HFFc6 (cell line): ENCODE results near the gene PPP4R3A. TPM values are rescaled to one million over a fixed set of nuclear protein-coding genes. Genes with fewer than 3 reads are reported as not detected.
"Not testable (repeated sequence)": the region's sequence is repeated elsewhere in the genome, so short reads cannot be mapped to it uniquely, and the experiment has no call there.

ENCODE experiments used
- DNase-seq: peaks from one replicate; pipeline ENCODE4 v3.0.0-alpha.2; 2018
- H3K27ac Mint-ChIP-seq: 2 replicates; pipeline ENCODE4 v1.8.0; 2020; ENCODE audit warnings: mild to moderate bottlenecking, mixed read lengths
- H3K27me3 Mint-ChIP-seq: 2 replicates; pipeline ENCODE4 v1.8.0; 2021; ENCODE audit warnings: mild to moderate bottlenecking, moderate library complexity, mixed read lengths; ENCODE audit not compliant: insufficient read depth
- H3K36me3 Mint-ChIP-seq: 2 replicates; pipeline ENCODE4 v1.8.0; 2021; ENCODE audit warnings: low read depth, mixed read lengths
- H3K4me1 Mint-ChIP-seq: 2 replicates; pipeline ENCODE4 v1.8.0; 2020; ENCODE audit warnings: low read depth, mixed read lengths
- H3K4me3 Mint-ChIP-seq: 2 replicates; pipeline ENCODE4 v1.8.0; 2020; ENCODE audit warnings: mild to moderate bottlenecking, moderate library complexity, mixed read lengths
- H3K9me3 Mint-ChIP-seq: 2 replicates; pipeline ENCODE4 v1.8.0; 2020; ENCODE audit warnings: mild to moderate bottlenecking, mixed read lengths
- total RNA-seq, 6 experiments: library from RNA; stranded (reverse); fragmentation: NEBNext Ultra II Directional; extraction: Animal tissue kit (Norgen Biotek cat#: 25700); gene quantifications; 2 replicates in 1 of 6; 3 replicates in 5 of 6; pipeline ENCODE4 v1.2.3, GENCODE V29; 2021
- TF ChIP-seq, protein P1 (sequence below): fragments of 200-600 bp; sonication (generic); IDR thresholded peaks from 2 replicates; pipeline ENCODE4 v1.5.0; 2021; ENCODE audit warnings: antibody characterized with exemption, mild to moderate bottlenecking

The PPP4R3A gene
- total RNA-seq, 6 experiments from 2014 or later, result 49.0 to 55.6 (median 53.3) TPM

- DNase-seq, result no peak
- TF ChIP-seq, protein P1, sequence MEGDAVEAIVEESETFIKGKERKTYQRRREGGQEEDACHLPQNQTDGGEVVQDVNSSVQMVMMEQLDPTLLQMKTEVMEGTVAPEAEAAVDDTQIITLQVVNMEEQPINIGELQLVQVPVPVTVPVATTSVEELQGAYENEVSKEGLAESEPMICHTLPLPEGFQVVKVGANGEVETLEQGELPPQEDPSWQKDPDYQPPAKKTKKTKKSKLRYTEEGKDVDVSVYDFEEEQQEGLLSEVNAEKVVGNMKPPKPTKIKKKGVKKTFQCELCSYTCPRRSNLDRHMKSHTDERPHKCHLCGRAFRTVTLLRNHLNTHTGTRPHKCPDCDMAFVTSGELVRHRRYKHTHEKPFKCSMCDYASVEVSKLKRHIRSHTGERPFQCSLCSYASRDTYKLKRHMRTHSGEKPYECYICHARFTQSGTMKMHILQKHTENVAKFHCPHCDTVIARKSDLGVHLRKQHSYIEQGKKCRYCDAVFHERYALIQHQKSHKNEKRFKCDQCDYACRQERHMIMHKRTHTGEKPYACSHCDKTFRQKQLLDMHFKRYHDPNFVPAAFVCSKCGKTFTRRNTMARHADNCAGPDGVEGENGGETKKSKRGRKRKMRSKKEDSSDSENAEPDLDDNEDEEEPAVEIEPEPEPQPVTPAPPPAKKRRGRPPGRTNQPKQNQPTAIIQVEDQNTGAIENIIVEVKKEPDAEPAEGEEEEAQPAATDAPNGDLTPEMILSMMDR, result no peak
- peaks cover 10% of the 10 kb centered on the region for H3K27me3 Mint-ChIP-seq
- H3K36me3 Mint-ChIP-seq, result no peaks in the 10 kb centered on the region
- no peaks in the 10 kb centered on the region for H3K4me1 Mint-ChIP-seq
- H3K4me3 Mint-ChIP-seq, result no peak overlapping the region
- no peak overlapping the region for H3K27ac Mint-ChIP-seq
- H3K9me3 Mint-ChIP-seq, result no peaks in the 10 kb centered on the region
Measured at GRCh38 chr14:91429385-91429784, 80.7 kb downstream of the PPP4R3A start.

DNA sequence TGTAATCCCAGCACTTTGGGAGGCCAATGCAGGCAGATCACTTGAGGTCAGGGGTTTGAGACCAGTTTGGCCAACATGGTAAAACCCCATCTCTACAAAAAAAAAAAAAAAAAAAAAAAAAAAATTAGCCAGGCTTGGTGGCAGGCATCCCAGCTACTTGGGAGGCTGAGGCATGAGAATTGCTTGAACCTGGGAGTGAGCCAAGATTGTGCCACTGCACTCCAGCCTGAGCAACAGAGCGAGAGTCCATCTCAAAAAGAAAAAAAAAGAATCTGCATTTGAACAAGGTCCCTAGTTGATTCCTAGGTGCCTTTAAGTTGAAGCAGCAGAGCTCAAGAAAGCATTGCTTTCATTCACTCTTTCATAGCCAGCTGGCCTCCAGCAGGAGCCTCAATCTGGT lies 81.2 kb downstream of the PPP4R3A start:
- H3K27me3 Mint-ChIP-seq, result peaks cover 14% of the 10 kb centered on the region
- H3K9me3 Mint-ChIP-seq, H3K4me1 Mint-ChIP-seq, H3K36me3 Mint-ChIP-seq, H3K4me3 Mint-ChIP-seq, DNase-seq, H3K27ac Mint-ChIP-seq: not testable (repeated sequence)

DNA sequence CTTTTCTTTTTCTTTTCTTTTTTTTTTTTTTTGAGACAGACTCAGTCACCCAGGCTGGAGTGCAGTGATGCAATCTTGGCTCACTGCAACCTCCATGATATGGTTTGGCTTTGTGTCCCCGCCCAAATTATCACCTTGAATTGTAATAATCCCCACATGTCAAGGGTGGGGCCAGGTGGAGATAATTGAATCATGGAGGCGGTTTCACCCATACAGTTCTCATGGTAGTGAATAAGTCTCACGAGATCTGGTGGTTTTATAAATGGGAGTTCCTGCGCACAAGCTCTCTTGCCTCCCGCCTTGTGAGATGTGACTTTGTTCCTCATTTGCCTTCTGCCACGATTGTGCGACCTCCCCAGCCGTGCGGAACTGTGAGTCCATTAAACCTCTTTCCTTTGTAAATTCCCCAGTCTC lies 84.6 kb downstream of the PPP4R3A start:
- not testable (repeated sequence) for H3K9me3 Mint-ChIP-seq, DNase-seq, H3K4me3 Mint-ChIP-seq, H3K27ac Mint-ChIP-seq, H3K36me3 Mint-ChIP-seq, H3K4me1 Mint-ChIP-seq
- H3K27me3 Mint-ChIP-seq, result peaks cover 23% of the 10 kb centered on the region

DNA sequence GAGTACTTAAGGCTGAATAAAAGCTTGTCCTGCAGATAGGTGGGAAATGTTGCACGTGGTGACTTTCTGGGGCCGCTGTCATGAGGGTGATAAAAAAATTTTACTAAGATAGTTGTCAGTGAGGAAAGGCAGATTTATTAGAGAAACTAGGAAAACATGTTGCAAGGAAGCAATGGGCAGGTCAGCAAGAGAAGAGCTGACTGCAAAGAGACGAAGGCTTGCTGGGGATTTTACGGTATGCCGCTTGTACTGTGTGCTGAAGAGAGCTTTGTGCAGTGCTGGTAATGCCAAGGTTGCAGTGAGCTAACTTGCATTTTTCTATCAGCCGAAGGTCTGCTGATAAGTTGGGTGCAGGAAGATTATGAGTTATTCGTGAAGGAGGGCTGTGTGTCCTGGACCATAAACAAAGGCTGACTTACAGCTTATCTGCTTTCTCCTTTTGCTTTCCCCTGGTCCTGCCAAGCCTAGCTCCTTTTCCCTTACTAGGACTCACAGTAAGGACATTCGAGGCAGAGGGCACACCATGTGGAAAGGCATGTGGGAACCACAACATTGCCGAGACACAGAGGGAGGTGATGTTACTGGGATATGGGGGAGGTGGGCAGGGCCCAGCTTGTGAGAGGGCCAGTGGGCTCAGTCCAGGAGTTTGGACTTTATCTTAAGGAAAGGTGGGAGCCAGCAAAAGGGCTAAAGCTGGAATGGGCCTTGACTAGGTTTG lies 85.1 kb downstream of the PPP4R3A start:
- DNase-seq, result no peak
- no peak overlapping the region for H3K4me3 Mint-ChIP-seq
- no peaks in the 10 kb centered on the region for H3K9me3 Mint-ChIP-seq
- no peaks in the 10 kb centered on the region for H3K36me3 Mint-ChIP-seq
- H3K27ac Mint-ChIP-seq, result no peak overlapping the region
- TF ChIP-seq, protein P1, result no peak
- no peaks in the 10 kb centered on the region for H3K4me1 Mint-ChIP-seq
- H3K27me3 Mint-ChIP-seq, result peaks cover 28% of the 10 kb centered on the region

DNA sequence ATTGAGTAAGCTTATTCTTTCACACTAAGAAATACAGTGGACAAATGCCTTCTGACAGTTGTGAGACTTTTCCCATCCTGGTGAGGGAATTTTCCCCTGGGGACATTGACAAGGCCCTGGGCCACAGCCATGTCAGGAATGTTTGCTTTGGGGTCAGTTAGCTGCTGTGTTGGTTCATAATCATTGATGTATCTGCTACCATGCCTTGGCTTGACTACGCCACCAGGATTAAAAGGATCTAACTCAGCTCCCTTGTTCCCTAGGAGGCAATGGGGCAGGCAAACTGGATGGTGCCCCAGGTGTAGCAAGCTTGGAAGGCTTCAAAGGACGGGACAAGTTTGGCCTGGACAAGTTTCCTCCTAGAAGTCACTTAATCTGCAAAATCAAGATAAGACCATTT lies 89.4 kb downstream of the PPP4R3A start:
- Mint-ChIP-seq H3K36me3 (no peaks in the 10 kb centered on the region), H3K4me1 (no peaks in the 10 kb centered on the region), H3K27ac (no peak overlapping the region), H3K4me3 (no peak overlapping the region), H3K9me3 (no peaks in the 10 kb centered on the region), H3K27me3 (peaks cover 42% of the 10 kb centered on the region)
- no peak for DNase-seq
- TF ChIP-seq, protein P1, result no peak

DNA sequence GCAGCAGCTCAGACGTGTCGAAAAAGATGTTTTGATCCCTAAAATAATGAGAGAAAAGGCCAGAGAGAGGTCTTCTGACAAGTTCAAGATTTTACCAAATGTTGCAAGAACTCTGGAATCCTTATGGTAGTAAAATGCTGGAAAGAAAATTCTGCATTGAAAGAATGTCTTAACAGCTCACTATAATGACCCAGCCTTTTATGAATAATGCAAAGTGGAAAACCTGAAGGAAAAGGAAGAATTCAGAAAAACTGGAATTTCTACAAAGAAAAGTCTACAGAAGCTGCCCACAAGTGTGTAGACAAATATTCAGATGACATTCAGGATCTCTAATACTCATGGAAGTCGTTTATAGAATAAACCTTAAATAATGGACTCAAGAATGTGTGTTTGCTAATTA lies 90.7 kb downstream of the PPP4R3A start:
- Mint-ChIP-seq H3K4me3 (no peak overlapping the region), H3K27ac (no peak overlapping the region)

More for the DNA sequence above, 90.7 kb downstream of the PPP4R3A start:
- H3K9me3 Mint-ChIP-seq, result no peaks in the 10 kb centered on the region
- no peaks in the 10 kb centered on the region for H3K36me3 Mint-ChIP-seq
- H3K4me1 Mint-ChIP-seq, result no peaks in the 10 kb centered on the region
- no peak for DNase-seq
- peaks cover 47% of the 10 kb centered on the region for H3K27me3 Mint-ChIP-seq
- TF ChIP-seq, protein P1, result no peak
